H1 (cell line): ENCODE data around the gene DSCAM. TPM values are rescaled to one million over a fixed set of nuclear protein-coding genes. Genes with fewer than 3 reads are reported as not detected.

ENCODE experiments used
- CTCF ChIA-PET: fragments of 300-600 bp; sonication (Branson Sonifier 250); formaldehyde crosslinking; loops from one replicate; lab custom pipeline; 2021; ENCODE audit not compliant: partially characterized antibody; lab: Charles Lee
- POLR2A ChIA-PET: fragments of 300-600 bp; sonication (Branson Sonifier 250); formaldehyde crosslinking; loops from one replicate; lab custom pipeline; 2021; ENCODE audit warnings: inconsistent platforms; ENCODE audit not compliant: partially characterized antibody; lab: Charles Lee
- DNase-seq, 2 experiments: peaks; one replicate each; pipeline versions ENCODE4 v3.0.0 to v3.0.0-alpha.2; 2010 to 2022; ENCODE audit warnings: low spot score in 2 of 2, low read depth in 1 of 2, mixed read lengths in 1 of 2
- FAIRE-seq: peaks from 2 replicates; lab custom pipeline; 2011; peaks lifted over from hg19 to GRCh38; lab: Jason Lieb, UNC
- H2AFZ ChIP-seq: 2 replicates; pipeline ENCODE4 v1.8.1; 2012; ENCODE audit warnings: low read length, inconsistent platforms
- H2AK5ac ChIP-seq: 2 replicates; pipeline ENCODE4 v1.6.1; 2013; ENCODE audit warnings: low read depth, low read length
- H2BK120ac ChIP-seq: replicated peaks from 2 replicates; pipeline ENCODE3; 2013; ENCODE audit warnings: low read depth, low read length, inconsistent platforms
- H2BK12ac ChIP-seq: 2 replicates; pipeline ENCODE4 v1.6.1; 2013; ENCODE audit warnings: low read depth, low read length
- H2BK15ac ChIP-seq: 2 replicates; pipeline ENCODE4 v1.6.1; 2013; ENCODE audit warnings: low read length
- H2BK20ac ChIP-seq: 2 replicates; pipeline ENCODE4 v1.6.1; 2013; ENCODE audit warnings: low read length
- H2BK5ac ChIP-seq: 2 replicates; pipeline ENCODE4 v1.6.1; 2013; ENCODE audit warnings: low read depth, low read length
- H3K14ac ChIP-seq: 2 replicates; pipeline ENCODE4 v1.6.1; 2013; ENCODE audit warnings: inconsistent platforms; ENCODE audit not compliant: insufficient read length
- H3K18ac ChIP-seq: 2 replicates; pipeline ENCODE4 v1.6.1; 2013; ENCODE audit warnings: low read length; ENCODE audit errors: extremely low read depth
- H3K23ac ChIP-seq: 2 replicates; pipeline ENCODE4 v1.6.1; 2013; ENCODE audit warnings: inconsistent platforms; ENCODE audit not compliant: insufficient read length
- H3K23me2 ChIP-seq: 2 replicates; pipeline ENCODE4 v1.6.1; 2013; ENCODE audit warnings: low read depth, low read length
- H3K27ac ChIP-seq: 2 replicates; pipeline ENCODE4 v1.6.1; 2011; ENCODE audit warnings: low read depth, low read length, inconsistent platforms
- H3K27me3 ChIP-seq, 4 experiments: replicated peaks in 1 of 4; 1 replicate in 1 of 4; 2 replicates in 3 of 4; pipeline versions ENCODE4 v1.6.1 to v1.8.1; 2011 to 2013; ENCODE audit warnings: low read length in 3 of 4, mild to moderate bottlenecking in 3 of 4, inconsistent platforms in 2 of 4, mixed read lengths in 2 of 4, moderate library complexity in 1 of 4; ENCODE audit not compliant: control insufficient read depth in 3 of 4, insufficient read depth in 3 of 4; ENCODE audit errors: extremely low read depth in 1 of 4
- H3K36me3 ChIP-seq, 4 experiments: 2 replicates each; pipeline versions ENCODE4 v1.6.1 to v1.8.1; 2011 to 2013; ENCODE audit warnings: mild to moderate bottlenecking in 4 of 4, low read length in 3 of 4, moderate library complexity in 2 of 4, control low read depth in 1 of 4, inconsistent platforms in 1 of 4; ENCODE audit not compliant: insufficient read depth in 4 of 4, control insufficient read depth in 2 of 4
- H3K4ac ChIP-seq: replicated peaks from 2 replicates; pipeline ENCODE3; 2013; ENCODE audit warnings: low read length, low read depth, mixed read lengths, inconsistent platforms; ENCODE audit not compliant: insufficient read length
- H3K4me1 ChIP-seq, 4 experiments: replicated peaks in 1 of 4; 1 replicate in 1 of 4; 2 replicates in 3 of 4; pipeline versions ENCODE4 v1.6.1 to v1.8.1; 2011 to 2013; ENCODE audit warnings: low read length in 3 of 4, inconsistent platforms in 2 of 4, mixed read lengths in 1 of 4; ENCODE audit not compliant: insufficient read depth in 4 of 4, control insufficient read depth in 3 of 4
- H3K4me2 ChIP-seq, 2 experiments: 2 replicates each; pipeline versions ENCODE4 v1.6.1 to v1.8.1; 2011 to 2013; ENCODE audit warnings: low read depth in 2 of 2, low read length in 2 of 2, control low read depth in 1 of 2, inconsistent platforms in 1 of 2, mild to moderate bottlenecking in 1 of 2; ENCODE audit not compliant: insufficient read depth in 1 of 2
- H3K4me3 ChIP-seq, 4 experiments: fragments of 200-600, 300-600 bp in 1 of 4; sonication (generic), shearing (Covaris generic), sonication (Bioruptor Twin) in 1 of 4; 2 replicates each; pipeline versions ENCODE4 v1.5.1 to v1.8.1; 2011 to 2016; ENCODE audit warnings: low read length in 4 of 4, low read depth in 3 of 4, control low read depth in 2 of 4, inconsistent platforms in 2 of 4, mild to moderate bottlenecking in 2 of 4, mixed read lengths in 1 of 4, moderate library complexity in 1 of 4; ENCODE audit not compliant: insufficient read depth in 2 of 4; ENCODE audit errors: extremely low read depth in 1 of 4
- H3K56ac ChIP-seq: replicated peaks from 2 replicates; pipeline ENCODE3; 2013; ENCODE audit warnings: low read depth, mild to moderate bottlenecking, mixed read lengths, low read length, inconsistent platforms; ENCODE audit not compliant: insufficient read length
- H3K79me1 ChIP-seq: 2 replicates; pipeline ENCODE4 v1.6.1; 2013; ENCODE audit warnings: low read depth, low read length, control low read depth
- H3K79me2 ChIP-seq, 2 experiments: 2 replicates each; pipeline versions ENCODE4 v1.6.1 to v1.8.1; 2012 to 2013; ENCODE audit warnings: low read length in 2 of 2, mild to moderate bottlenecking in 2 of 2, inconsistent platforms in 1 of 2; ENCODE audit not compliant: insufficient read depth in 2 of 2, control insufficient read depth in 1 of 2
- H3K9ac ChIP-seq, 4 experiments: replicated peaks in 1 of 4; 1 replicate in 1 of 4; 2 replicates in 3 of 4; pipeline versions ENCODE4 v1.6.1 to v1.8.1; 2011 to 2013; ENCODE audit warnings: low read depth in 3 of 4, low read length in 3 of 4, control low read depth in 2 of 4, mild to moderate bottlenecking in 2 of 4, moderate library complexity in 2 of 4, inconsistent platforms in 1 of 4; ENCODE audit errors: extremely low read depth in 1 of 4
- H3K9me3 ChIP-seq, 2 experiments: 2 replicates each; pipeline versions ENCODE4 v1.6.1 to v1.8.1; 2012 to 2013; ENCODE audit warnings: mild to moderate bottlenecking in 2 of 2, moderate library complexity in 2 of 2, control low read depth in 1 of 2, inconsistent platforms in 1 of 2, low read depth in 1 of 2, low read length in 1 of 2, mixed read lengths in 1 of 2; ENCODE audit not compliant: insufficient read depth in 2 of 2
- H4K20me1 ChIP-seq, 2 experiments: replicated peaks in 1 of 2; 2 replicates each; pipeline versions ENCODE3 to v1.8.1; 2011 to 2013; ENCODE audit warnings: inconsistent platforms in 2 of 2, low read length in 2 of 2, mild to moderate bottlenecking in 1 of 2; ENCODE audit not compliant: insufficient read depth in 2 of 2, control insufficient read depth in 1 of 2
- H4K5ac ChIP-seq: 2 replicates; pipeline ENCODE4 v1.6.1; 2013; ENCODE audit warnings: low read length, low read depth, mixed read lengths, inconsistent platforms; ENCODE audit not compliant: insufficient read length
- H4K8ac ChIP-seq: 2 replicates; pipeline ENCODE4 v1.8.0; 2013; ENCODE audit warnings: mild to moderate bottlenecking, moderate library complexity, low read length, inconsistent platforms; ENCODE audit not compliant: insufficient read depth; ENCODE audit errors: extremely low read depth
- H4K91ac ChIP-seq: replicated peaks from 2 replicates; pipeline ENCODE3; 2013; ENCODE audit warnings: low read length, mixed read lengths, inconsistent platforms; ENCODE audit not compliant: insufficient read length
- CBX8 ChIP-seq: fragments of 300-800, 300-1000 bp; sonication (generic); IDR thresholded peaks from 2 replicates; pipeline ENCODE4 v1.7.1; 2016; ENCODE audit warnings: low read depth, low read length, borderline replicate concordance
- GABPA ChIP-seq: IDR thresholded peaks from 2 replicates; pipeline ENCODE4 v1.6.1; 2011; ENCODE audit warnings: mild to moderate bottlenecking, low read length, moderate library complexity, borderline replicate concordance; ENCODE audit not compliant: insufficient read depth
- HDAC6 ChIP-seq: IDR thresholded peaks from one replicate; pipeline ENCODE4 v1.7.1; 2012; ENCODE audit warnings: low read depth, mild to moderate bottlenecking, inconsistent platforms, low read length, moderate library complexity
- TAF1 ChIP-seq: IDR thresholded peaks from 2 replicates; pipeline ENCODE4 v1.6.1; 2011; ENCODE audit warnings: mild to moderate bottlenecking, low read depth, low read length
- WGBS, 2 experiments: shearing (Covaris generic) in 1 of 2; methylation state at CpG; one replicate each; pipeline versions ENCODE4 v1.1.6 to v1.1.7; 2013 to 2015; ENCODE audit warnings: low lambda C conversion rate in 2 of 2, mixed read lengths in 2 of 2, inconsistent platforms in 1 of 2, low coverage in 1 of 2, missing lambda C conversion rate in 1 of 2; ENCODE audit not compliant: insufficient replicate concordance in 2 of 2, insufficient coverage in 1 of 2, insufficient read length in 1 of 2; ENCODE audit errors: extremely low coverage in 1 of 2, missing lambda C conversion rate in 1 of 2; 5-methylcytosine and 5-hydroxymethylcytosine counted together
- polyA plus RNA-seq, 7 experiments: library from polyadenylated mRNA; depleted of rRNA in 3 of 7; stranded (reverse) in 5 of 7; unstranded in 2 of 7; fragments of >200 nt in 5 of 7; fragments of 200-250 nt in 2 of 7; gene quantifications; 1 replicate in 5 of 7; 2 replicates in 1 of 7; 4 replicates in 1 of 7; pipeline versions ENCODE4 v1.2.1 to v1.2.3, GENCODE V29; 2011 to 2013; ENCODE audit warnings: missing spikeins in 2 of 7, mixed read lengths in 2 of 7
- total RNA-seq: library from RNA; stranded (reverse); fragmentation: NEBNext Ultra II Directional; extraction: Animal tissue kit (Norgen Biotek cat#: 25700); gene quantifications from 2 replicates; pipeline ENCODE4 v1.2.1, GENCODE V29; 2021

Gene DSCAM
- total and polyA plus RNA-seq, 2 of the 8 experiments (the other 6 are each of a cell fraction or from before 2014, with no cell fraction given), result 0.02 to 0.15 TPM

DNA sequence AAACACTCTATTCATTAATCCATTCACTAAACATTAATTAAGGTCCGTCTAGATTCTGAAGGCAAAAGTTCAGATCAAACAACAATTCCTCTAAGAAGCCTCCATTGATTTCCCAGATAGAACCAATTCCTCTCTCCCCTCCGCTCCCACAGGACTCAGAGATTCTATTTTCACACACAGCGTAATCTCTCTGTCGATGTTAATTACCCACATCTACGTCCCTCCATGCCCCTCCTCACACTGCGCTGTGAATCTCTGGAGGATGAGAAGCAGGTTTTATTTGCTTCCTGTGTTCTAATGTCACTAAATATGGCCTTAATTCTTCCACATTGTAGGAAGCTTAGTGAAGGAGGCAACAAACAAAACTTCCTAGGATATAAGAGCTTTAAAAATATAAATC is 306.7 kb downstream of the DSCAM start:
- H2BK20ac ChIP-seq, result no peak overlapping the region
- no peak overlapping the region for H3K23ac ChIP-seq
- H3K4me3 ChIP-seq, result no peak overlapping the region
- H2AFZ ChIP-seq, result peak overlapping the region; percentile 98
- no peaks in the 10 kb centered on the region for H4K20me1 ChIP-seq
- H3K14ac ChIP-seq, result no peak overlapping the region
- H3K9me3 ChIP-seq, result no peaks in the 10 kb centered on the region
- ChIA-PET CTCF (interaction anchor here (1.0 kb wide), 2 partner anchors 9 to 74 kb away, joined by 3 to 5 read pairs; no protein-coding TSS in a partner anchor), POLR2A (no interaction called here)
- TF ChIP-seq CBX8, result no peak
- TF ChIP-seq HDAC6, result no peak
- TF ChIP-seq TAF1, result no peak
- TF ChIP-seq GABPA, result no peak
- H2BK12ac ChIP-seq, result no peak overlapping the region
- no peak overlapping the region for H4K91ac ChIP-seq
- H3K79me1 ChIP-seq, result no peaks in the 10 kb centered on the region
- no peak overlapping the region for H2AK5ac ChIP-seq
- no peak overlapping the region for H3K4me2 ChIP-seq
- H3K18ac ChIP-seq, result no peak overlapping the region
- no peak overlapping the region for H4K8ac ChIP-seq
- 88% methylated on average over 6 of the region's 6 CpGs; no CpG with 5 or more reads in 1 of the 2 experiments for WGBS, 2 experiments
- H3K23me2 ChIP-seq, result no peaks in the 10 kb centered on the region
- H3K36me3 ChIP-seq, result no peaks in the 10 kb centered on the region
- H3K4ac ChIP-seq, result no peak overlapping the region
- no peaks in the 10 kb centered on the region for H3K79me2 ChIP-seq
- FAIRE-seq, result no peak
- no peak overlapping the region for H3K27ac ChIP-seq
- no peak overlapping the region for H3K9ac ChIP-seq
- H4K5ac ChIP-seq, result no peak overlapping the region
- no peak overlapping the region for H2BK120ac ChIP-seq
- H3K56ac ChIP-seq, result no peak overlapping the region
- H2BK15ac ChIP-seq, result no peak overlapping the region
- no peak overlapping the region for H2BK5ac ChIP-seq
- no peaks in the 10 kb centered on the region for H3K4me1 ChIP-seq
- H3K27me3 ChIP-seq, result no peaks in the 10 kb centered on the region
- no peak for DNase-seq
